MG63 (cell line): Measurements from ENCODE around the gene FRMPD2. TPM values are rescaled to one million over a fixed set of nuclear protein-coding genes. Genes with fewer than 3 reads are reported as not detected.
"Not testable (repeated sequence)": the region's sequence is repeated elsewhere in the genome, so short reads cannot be mapped to it uniquely, and the experiment has no call there.

Experiments used
- DNase-seq: peaks from one replicate; pipeline ENCODE4 v3.0.0-alpha.2; 2020
- H3K27me3 ChIP-seq: fragments of 250-450 bp; sonication (Bioruptor Pico); 2 replicates; pipeline ENCODE4 v1.5.1; 2020; ENCODE audit warnings: mild to moderate bottlenecking, moderate library complexity
- H3K36me3 ChIP-seq: fragments of 250-450 bp; sonication (Bioruptor Pico); 2 replicates; pipeline ENCODE4 v1.5.1; 2020; ENCODE audit warnings: mild to moderate bottlenecking, moderate library complexity
- H3K4me3 ChIP-seq: fragments of 250-450 bp; sonication (Bioruptor Pico); 2 replicates; pipeline ENCODE4 v1.5.1; 2020; ENCODE audit warnings: mild to moderate bottlenecking, moderate library complexity
- H3K9me3 ChIP-seq: fragments of 250-450 bp; sonication (Bioruptor Pico); 2 replicates; pipeline ENCODE4 v1.5.1; 2020; ENCODE audit warnings: mild to moderate bottlenecking, moderate library complexity
- total RNA-seq: library from RNA; depleted of rRNA; stranded (reverse); fragments of >200 nt; shearing (Covaris generic); gene quantifications from 2 replicates; pipeline ENCODE4 v1.2.3, GENCODE V29; 2014; ENCODE audit warnings: low replicate concordance

Gene FRMPD2
- total RNA-seq, 1 experiment from 2014 or later, result 1.2 TPM

- Histone ChIP-seq H3K36me3 (no peaks in the 10 kb centered on the region), H3K9me3 (no peaks in the 10 kb centered on the region), H3K27me3 (peaks cover 7% of the 10 kb centered on the region), H3K4me3 (no peak overlapping the region)
- no peak for DNase-seq
Measured at GRCh38 chr10:48231699-48232315, 42.7 kb downstream of the FRMPD2 start.

- Histone ChIP-seq H3K4me3 (no peak overlapping the region), H3K27me3 (peaks cover 7% of the 10 kb centered on the region), H3K9me3 (no peaks in the 10 kb centered on the region), H3K36me3 (no peaks in the 10 kb centered on the region)
- DNase-seq, result no peak
Measured at GRCh38 chr10:48231178-48231577, 43.3 kb downstream of the FRMPD2 start.

GRCh38 chr10:48227213-48227612 lies 47.3 kb downstream of the FRMPD2 start:
- Histone ChIP-seq H3K27me3 (peaks cover 7% of the 10 kb centered on the region), H3K9me3 (no peaks in the 10 kb centered on the region), H3K36me3 (no peaks in the 10 kb centered on the region), H3K4me3 (no peak overlapping the region)
- DNase-seq, result no peak

- no peak overlapping the region for H3K4me3 ChIP-seq
- no peaks in the 10 kb centered on the region for H3K9me3 ChIP-seq
- no peaks in the 10 kb centered on the region for H3K36me3 ChIP-seq
- peak; percentile 37 for DNase-seq
- peaks cover 7% of the 10 kb centered on the region; the same call in 1 of the 2 replicates for H3K27me3 ChIP-seq
Measured at GRCh38 chr10:48224979-48225560, 49.4 kb downstream of the FRMPD2 start.

- H3K9me3 ChIP-seq, result no peaks in the 10 kb centered on the region
- no peak for DNase-seq
- H3K4me3 ChIP-seq, result no peak overlapping the region
- H3K27me3 ChIP-seq, result peaks cover 7% of the 10 kb centered on the region; the same call in 1 of the 2 replicates
- no peaks in the 10 kb centered on the region for H3K36me3 ChIP-seq
Measured at GRCh38 chr10:48224296-48224695, 50.2 kb downstream of the FRMPD2 start.

GRCh38 chr10:48221814-48222213 lies 52.7 kb downstream of the FRMPD2 start:
- Histone ChIP-seq H3K4me3 (no peak overlapping the region), H3K9me3 (no peaks in the 10 kb centered on the region), H3K36me3 (no peaks in the 10 kb centered on the region), H3K27me3 (no peaks in the 10 kb centered on the region; the same call in 1 of the 2 replicates)
- no peak for DNase-seq

GRCh38 chr10:48221031-48221430 lies 53.5 kb downstream of the FRMPD2 start:
- not testable (repeated sequence) for H3K9me3 ChIP-seq

GRCh38 chr10:48219194-48219593 lies 55.3 kb downstream of the FRMPD2 start:
- Histone ChIP-seq H3K4me3 (no peak overlapping the region), H3K27me3 (no peaks in the 10 kb centered on the region; the same call in 1 of the 2 replicates), H3K9me3 (0 out of 2 replicates have a peak, but pooled peaks cover 2% of the 10 kb centered on the region), H3K36me3 (no peaks in the 10 kb centered on the region)
- no peak for DNase-seq

More at GRCh38 chr10:48221031-48221430, 53.5 kb downstream of the FRMPD2 start:
- not testable (repeated sequence) for H3K27me3 ChIP-seq, H3K4me3 ChIP-seq, DNase-seq, H3K36me3 ChIP-seq

GRCh38 chr10:48216744-48217143 lies 57.8 kb downstream of the FRMPD2 start:
- DNase-seq, result no peak
- 0 out of 2 replicates have a peak, but pooled peaks cover 2% of the 10 kb centered on the region for H3K9me3 ChIP-seq
- no peaks in the 10 kb centered on the region for H3K36me3 ChIP-seq
- H3K4me3 ChIP-seq, result no peak overlapping the region
- no peaks in the 10 kb centered on the region; the same call in 1 of the 2 replicates for H3K27me3 ChIP-seq

- no peak for DNase-seq
- H3K9me3 ChIP-seq, result 0 out of 2 replicates have a peak, but pooled peaks cover 2% of the 10 kb centered on the region
- H3K36me3 ChIP-seq, result no peaks in the 10 kb centered on the region
- no peaks in the 10 kb centered on the region; the same call in 1 of the 2 replicates for H3K27me3 ChIP-seq
- H3K4me3 ChIP-seq, result no peak overlapping the region
Measured at GRCh38 chr10:48216204-48216505, 58.3 kb downstream of the FRMPD2 start.

GRCh38 chr10:48215486-48216203 lies 58.9 kb downstream of the FRMPD2 start:
- Histone ChIP-seq H3K27me3 (no peaks in the 10 kb centered on the region), H3K9me3 (0 out of 2 replicates have a peak, but pooled peaks cover 2% of the 10 kb centered on the region), H3K4me3 (no peak overlapping the region), H3K36me3 (no peaks in the 10 kb centered on the region)
- peak; percentile 35 for DNase-seq

GRCh38 chr10:48214716-48215485 lies 59.6 kb downstream of the FRMPD2 start:
- DNase-seq, result no peak
- Histone ChIP-seq H3K36me3 (no peaks in the 10 kb centered on the region), H3K27me3 (no peaks in the 10 kb centered on the region), H3K4me3 (no peak overlapping the region), H3K9me3 (0 out of 2 replicates have a peak, but pooled peaks cover 2% of the 10 kb centered on the region)

- Histone ChIP-seq H3K27me3 (no peaks in the 10 kb centered on the region), H3K9me3 (0 out of 2 replicates have a peak, but pooled peaks cover 2% of the 10 kb centered on the region), H3K36me3 (no peaks in the 10 kb centered on the region), H3K4me3 (no peak overlapping the region)
- DNase-seq, result no peak
Measured at GRCh38 chr10:48213047-48213446, 61.4 kb downstream of the FRMPD2 start.

- H3K36me3 ChIP-seq, result no peaks in the 10 kb centered on the region
- H3K27me3 ChIP-seq, result no peaks in the 10 kb centered on the region
- 0 out of 2 replicates have a peak, but pooled peaks cover 2% of the 10 kb centered on the region for H3K9me3 ChIP-seq
- no peak overlapping the region for H3K4me3 ChIP-seq
- no peak for DNase-seq
Measured at GRCh38 chr10:48211777-48212176, 62.7 kb downstream of the FRMPD2 start.

- H3K27me3 ChIP-seq, result no peaks in the 10 kb centered on the region
- 0 out of 2 replicates have a peak, but pooled peaks cover 2% of the 10 kb centered on the region for H3K9me3 ChIP-seq
- H3K36me3 ChIP-seq, result no peaks in the 10 kb centered on the region
- no peak overlapping the region for H3K4me3 ChIP-seq
- DNase-seq, result no peak
Measured at GRCh38 chr10:48210966-48211365, 63.5 kb downstream of the FRMPD2 start.

- Histone ChIP-seq H3K27me3 (no peaks in the 10 kb centered on the region), H3K4me3 (no peak overlapping the region), H3K9me3 (no peaks in the 10 kb centered on the region), H3K36me3 (no peaks in the 10 kb centered on the region)
- DNase-seq, result no peak
Measured at GRCh38 chr10:48210391-48210790, 64.1 kb downstream of the FRMPD2 start.

GRCh38 chr10:48209241-48209640 lies 65.3 kb downstream of the FRMPD2 start:
- no peaks in the 10 kb centered on the region; the same call in 1 of the 2 replicates for H3K27me3 ChIP-seq
- H3K9me3 ChIP-seq, result no peaks in the 10 kb centered on the region
- no peaks in the 10 kb centered on the region for H3K36me3 ChIP-seq
- no peak for DNase-seq
- no peak overlapping the region for H3K4me3 ChIP-seq
